B cell (primary cell): ENCODE measurements around the gene RPL29.

Source experiments
- CTCF ChIP-seq: fragments of 200-600 bp; IDR thresholded peaks from one replicate; pipeline ENCODE4 v1.8.0; 2022; ENCODE audit warnings: antibody characterized with exemption, mild to moderate bottlenecking
- EZH2 ChIP-seq: IDR thresholded peaks from 2 replicates; pipeline ENCODE4 v1.6.1; 2012; ENCODE audit warnings: borderline replicate concordance, low read depth, mild to moderate bottlenecking, moderate library complexity, low read length; ENCODE audit not compliant: insufficient read depth, poor library complexity, severe bottlenecking

- TF ChIP-seq CTCF (no peak), EZH2 (no peak)
These were observed 7.1 kb upstream of the RPL29 start for GRCh38 chr3:52002748-52003147.
